DND-41 (cell line): Measurements from ENCODE around the gene TAF1L.

Experiments
- ATAC-seq: fragments of 200-7000 bp; cut with Tn5 transposase; 3 replicates; pipeline ENCODE4 v1.9.1; 2021; ENCODE audit warnings: low read depth; ENCODE audit not compliant: insufficient read depth
- DNase-seq: peaks from one replicate; pipeline ENCODE4 v3.0.0-alpha.2; 2020
- H2AFZ ChIP-seq: 2 replicates; pipeline ENCODE4 v1.6.0; 2012; ENCODE audit warnings: low read depth, low read length
- H3K27ac ChIP-seq: 2 replicates; pipeline ENCODE4 v1.5.1; 2012; ENCODE audit warnings: low read length, inconsistent platforms
- H3K27me3 ChIP-seq: fragments of 200-600 bp; sonication (generic); 2 replicates; pipeline ENCODE4 v1.6.0; 2012; ENCODE audit warnings: low read length, mild to moderate bottlenecking, inconsistent platforms; ENCODE audit not compliant: insufficient read depth, poor library complexity
- H3K36me3 ChIP-seq: 2 replicates; pipeline ENCODE4 v1.5.1; 2012; ENCODE audit warnings: low read length, inconsistent platforms; ENCODE audit not compliant: insufficient read depth
- H3K4me1 ChIP-seq: 2 replicates; pipeline ENCODE4 v1.5.1; 2012; ENCODE audit warnings: mild to moderate bottlenecking, low read length; ENCODE audit not compliant: insufficient read depth
- H3K4me2 ChIP-seq: 2 replicates; pipeline ENCODE4 v1.6.0; 2012; ENCODE audit warnings: mild to moderate bottlenecking, moderate library complexity, low read length, inconsistent platforms; ENCODE audit not compliant: insufficient read depth
- H3K4me3 ChIP-seq, 2 experiments: fragments of 200-600 bp in 1 of 2; shearing (Covaris generic) in 1 of 2; 2 replicates each; pipeline ENCODE4 v1.5.1; 2012 to 2016; ENCODE audit warnings: inconsistent platforms in 2 of 2, low read length in 2 of 2, mild to moderate bottlenecking in 2 of 2, low read depth in 1 of 2, moderate library complexity in 1 of 2
- H3K79me2 ChIP-seq: 2 replicates; pipeline ENCODE4 v1.6.0; 2012; ENCODE audit warnings: low read length, inconsistent platforms; ENCODE audit not compliant: insufficient read depth
- H3K9ac ChIP-seq: 2 replicates; pipeline ENCODE4 v1.6.0; 2012; ENCODE audit warnings: low read depth, mild to moderate bottlenecking, inconsistent platforms, low read length, moderate library complexity
- H3K9me3 ChIP-seq: 2 replicates; pipeline ENCODE4 v1.5.1; 2012; ENCODE audit warnings: low read length, moderate library complexity, mild to moderate bottlenecking, inconsistent platforms; ENCODE audit not compliant: insufficient read depth, severe bottlenecking
- H4K20me1 ChIP-seq: 2 replicates; pipeline ENCODE4 v1.6.0; 2012; ENCODE audit warnings: low read length; ENCODE audit not compliant: insufficient read depth
- CTCF ChIP-seq: IDR thresholded peaks from 2 replicates; pipeline ENCODE4 v1.5.1; 2012; ENCODE audit warnings: borderline replicate concordance, low read length, moderate library complexity, mild to moderate bottlenecking; ENCODE audit not compliant: poor library complexity, severe bottlenecking; ENCODE audit errors: extremely low read depth
- EZH2 ChIP-seq: IDR thresholded peaks from 3 replicates; pipeline ENCODE4 v1.6.1; 2012; ENCODE audit warnings: borderline replicate concordance, low read depth, mild to moderate bottlenecking, moderate library complexity, low read length, inconsistent platforms; ENCODE audit not compliant: severe bottlenecking

Gene TAF1L

GRCh38 chr9:32635362-32635761 is at the start of gene TAF1L:
Gene TAF1L (minus strand): TSS chr9:32635669. CDS start chr9:32635579, 90 bp downstream.
- no peaks in the 10 kb centered on the region for H3K9me3 ChIP-seq
- no peak for ATAC-seq
- no peaks in the 10 kb centered on the region for H3K79me2 ChIP-seq
- H3K4me1 ChIP-seq: no peaks in the 10 kb centered on the region
- no peaks in the 10 kb centered on the region for H3K36me3 ChIP-seq
- TF ChIP-seq CTCF (no peak), EZH2 (no peak)
- no peak within 1 kb of the TSS for H3K9ac ChIP-seq
- no peaks in the 10 kb centered on the region for H3K27me3 ChIP-seq
- H4K20me1 ChIP-seq: no peaks in the 10 kb centered on the region
- DNase-seq: no peak
- H3K4me3 ChIP-seq: no peak within 1 kb of the TSS
- H3K27ac ChIP-seq: no peak within 1 kb of the TSS
- H2AFZ ChIP-seq: no peak within 1 kb of the TSS
- no peak within 1 kb of the TSS for H3K4me2 ChIP-seq

- ATAC-seq (no peak), DNase-seq (no peak)
- Histone ChIP-seq H3K4me2 (no peak overlapping the region), H3K36me3 (no peaks in the 10 kb centered on the region), H3K79me2 (no peaks in the 10 kb centered on the region), H2AFZ (no peak overlapping the region), H3K9ac (no peak overlapping the region), H3K27ac (no peak overlapping the region), H4K20me1 (no peaks in the 10 kb centered on the region; the same call in 1 of the 2 replicates), H3K4me3 (no peak overlapping the region), H3K4me1 (no peaks in the 10 kb centered on the region), H3K27me3 (no peaks in the 10 kb centered on the region), H3K9me3 (no peaks in the 10 kb centered on the region)
- TF ChIP-seq CTCF (no peak), EZH2 (no peak)
These were observed 46.3 kb upstream of the TAF1L start for GRCh38 chr9:32681751-32682150.

GRCh38 chr9:32677931-32678330 is 42.5 kb upstream of the TAF1L start:
- no peak for DNase-seq
- TF ChIP-seq CTCF (no peak), EZH2 (no peak)
- Histone ChIP-seq H3K36me3 (no peaks in the 10 kb centered on the region), H3K27ac (no peak overlapping the region), H4K20me1 (no peaks in the 10 kb centered on the region; the same call in 1 of the 2 replicates), H2AFZ (no peak overlapping the region), H3K9me3 (no peaks in the 10 kb centered on the region), H3K79me2 (no peaks in the 10 kb centered on the region), H3K27me3 (no peaks in the 10 kb centered on the region), H3K4me2 (no peak overlapping the region), H3K9ac (no peak overlapping the region), H3K4me3 (no peak overlapping the region), H3K4me1 (no peaks in the 10 kb centered on the region)
- ATAC-seq: no peak

- H3K4me1 ChIP-seq: no peaks in the 10 kb centered on the region
- no peak for ATAC-seq
- H2AFZ ChIP-seq: no peak overlapping the region
- H4K20me1 ChIP-seq: no peaks in the 10 kb centered on the region
- H3K9me3 ChIP-seq: no peaks in the 10 kb centered on the region
- no peak overlapping the region for H3K4me2 ChIP-seq
- DNase-seq: no peak
- H3K4me3 ChIP-seq: no peak overlapping the region
- TF ChIP-seq CTCF (no peak), EZH2 (no peak)
- H3K36me3 ChIP-seq: no peaks in the 10 kb centered on the region
- H3K79me2 ChIP-seq: no peaks in the 10 kb centered on the region
- H3K9ac ChIP-seq: no peak overlapping the region
- H3K27me3 ChIP-seq: no peaks in the 10 kb centered on the region
- no peak overlapping the region for H3K27ac ChIP-seq
These were observed 37.0 kb upstream of the TAF1L start for GRCh38 chr9:32672469-32672868.
